Lower lobe of right lung (tissue), 2 donors: Measurements from ENCODE around the gene OR10G7. TPM values are rescaled to one million over a fixed set of nuclear protein-coding genes. Genes with fewer than 3 reads are reported as not detected.

Experiments
- ATAC-seq, 2 donors: fragments of 200-7000 bp; cut with Tn5 transposase; one replicate each; pipeline ENCODE4 v1.9.1; 2020 to 2022; ENCODE audit warnings: mild to moderate bottlenecking in 2 of 2, moderate library complexity in 2 of 2
- DNase-seq: peaks from one replicate; pipeline ENCODE4 v3.0.0-alpha.2; 2020
- H3K27ac ChIP-seq: fragments of 200-600 bp; one replicate; pipeline ENCODE4 v1.8.0; 2022
- H3K27me3 ChIP-seq: fragments of 200-600 bp; one replicate; pipeline ENCODE4 v1.8.0; 2022; ENCODE audit warnings: low read depth
- H3K36me3 ChIP-seq: fragments of 200-600 bp; one replicate; pipeline ENCODE4 v1.8.0; 2022; ENCODE audit warnings: mild to moderate bottlenecking
- H3K4me1 ChIP-seq: fragments of 200-600 bp; one replicate; pipeline ENCODE4 v1.8.0; 2022
- H3K4me3 ChIP-seq: fragments of 200-600 bp; one replicate; pipeline ENCODE4 v1.8.0; 2022; ENCODE audit warnings: mild to moderate bottlenecking
- H3K9me3 ChIP-seq: fragments of 200-600 bp; one replicate; pipeline ENCODE4 v1.8.0; 2022
- CTCF ChIP-seq: fragments of 200-600 bp; IDR thresholded peaks from one replicate; pipeline ENCODE4 v1.8.0; 2022; ENCODE audit warnings: antibody characterized with exemption, mild to moderate bottlenecking
- intact Hi-C: fragments of 100-400 bp; cut with DNase I; formaldehyde crosslinking; loops from one replicate; pipeline ENCODE4 v1.11.0; 2022
- long read RNA-seq: library from polyadenylated mRNA; unstranded; transcript quantifications from one replicate; pipeline ENCODE4 v2.0.0, GENCODE V29; 2021
- total RNA-seq: library from RNA; stranded (reverse); fragmentation: NEBNext Ultra II Directional; extraction: Animal tissue kit (Norgen Biotek cat#: 25700); gene quantifications from one replicate; pipeline ENCODE4 v1.2.1, GENCODE V29; 2021
- donor health status: DM: no; HTN: yes; CAD: no; lungs with severe emphysema.

Gene OR10G7, protein sequence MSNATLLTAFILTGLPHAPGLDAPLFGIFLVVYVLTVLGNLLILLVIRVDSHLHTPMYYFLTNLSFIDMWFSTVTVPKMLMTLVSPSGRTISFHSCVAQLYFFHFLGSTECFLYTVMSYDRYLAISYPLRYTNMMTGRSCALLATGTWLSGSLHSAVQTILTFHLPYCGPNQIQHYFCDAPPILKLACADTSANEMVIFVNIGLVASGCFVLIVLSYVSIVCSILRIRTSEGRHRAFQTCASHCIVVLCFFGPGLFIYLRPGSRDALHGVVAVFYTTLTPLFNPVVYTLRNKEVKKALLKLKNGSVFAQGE
- not detected for total RNA-seq
- long read RNA-seq: 0 reads

- no peak for TF ChIP-seq CTCF
- DNase-seq: no peak
- ATAC-seq: no peak
Measured at GRCh38 chr11:124041254-124041653, at the start of gene OR10G7. TSS of gene OR10G7 (minus strand) at chr11:124041325. CDS start at chr11:124039001, 2,324 bp downstream.

DNA sequence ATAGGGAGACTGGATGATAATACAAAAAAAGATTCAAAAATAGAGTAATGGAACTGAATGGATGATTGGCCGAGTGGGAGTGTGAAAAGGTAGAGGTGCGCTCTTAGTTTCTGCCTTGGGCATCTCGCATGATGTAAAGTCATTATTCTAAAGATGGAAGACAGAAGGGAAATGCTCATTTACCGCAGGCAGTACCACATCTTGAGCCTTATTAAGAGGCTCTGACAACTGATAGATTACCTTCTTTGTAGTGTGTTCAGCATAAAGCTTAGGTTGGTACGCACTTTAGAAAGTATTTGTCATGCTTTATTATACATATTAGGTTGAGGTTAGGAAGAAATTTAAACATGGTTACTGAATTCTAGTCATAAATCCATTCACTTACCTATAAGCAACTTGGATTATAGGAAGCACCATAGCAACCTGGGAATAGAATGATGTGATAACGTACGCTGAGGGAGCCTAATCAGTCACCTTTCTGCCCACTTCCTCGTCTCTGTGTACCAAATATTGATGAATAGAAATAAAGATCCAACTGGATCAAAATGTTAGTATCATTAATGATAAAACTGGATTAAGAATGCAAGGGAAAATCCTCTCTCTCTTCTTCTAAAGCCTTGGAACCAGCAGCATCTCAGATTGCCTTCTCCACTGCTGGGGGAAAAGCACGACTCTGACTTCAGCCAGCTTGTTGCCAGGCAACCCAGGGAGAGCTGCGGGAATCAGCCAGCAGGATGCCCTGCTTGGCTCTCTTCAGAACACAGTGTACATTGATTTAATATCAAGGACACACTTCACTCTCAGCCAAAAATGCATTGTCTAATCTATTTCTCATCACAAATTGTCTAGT is 45.1 kb upstream of the OR10G7 start:
- H3K4me3 ChIP-seq: no peak overlapping the region
- no peak overlapping the region for H3K27ac ChIP-seq
- H3K9me3 ChIP-seq: no peaks in the 10 kb centered on the region
- ATAC-seq (no peak), DNase-seq (no peak)
- H3K4me1 ChIP-seq: no peaks in the 10 kb centered on the region
- intact Hi-C loops: no loop called here
- no peak for TF ChIP-seq CTCF
- no peaks in the 10 kb centered on the region for H3K36me3 ChIP-seq
- no peaks in the 10 kb centered on the region for H3K27me3 ChIP-seq

More at GRCh38 chr11:124041254-124041653, at the start of gene OR10G7:
- H3K27ac ChIP-seq: no peak within 1 kb of the TSS
- no peaks in the 10 kb centered on the region for H3K36me3 ChIP-seq
- intact Hi-C loops: no loop called here
- no peaks in the 10 kb centered on the region for H3K4me1 ChIP-seq
- no peak within 1 kb of the TSS for H3K4me3 ChIP-seq
- no peaks in the 10 kb centered on the region for H3K9me3 ChIP-seq
- H3K27me3 ChIP-seq: no peaks in the 10 kb centered on the region

DNA sequence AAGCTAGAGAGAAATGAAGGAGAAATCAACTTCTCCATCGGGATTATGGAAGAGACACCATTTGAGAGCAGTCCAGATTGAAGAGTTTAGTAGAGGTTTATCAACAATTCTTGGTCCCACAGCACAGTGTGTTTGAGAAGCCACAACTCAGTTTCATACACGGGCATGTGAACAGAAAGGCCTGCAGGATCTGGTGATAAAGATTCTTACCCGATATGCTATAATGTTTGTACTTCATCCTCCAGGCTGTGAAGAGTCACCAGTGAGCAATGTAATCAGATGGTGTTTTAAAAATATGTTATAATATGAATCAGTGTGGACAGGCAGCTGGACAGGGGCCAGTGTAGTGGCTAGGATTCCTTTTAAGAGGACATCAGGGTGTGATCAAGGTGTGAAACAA is 44.5 kb upstream of the OR10G7 start:
- ATAC-seq (no peak), DNase-seq (no peak)
- Histone ChIP-seq H3K4me3 (no peak overlapping the region), H3K4me1 (no peaks in the 10 kb centered on the region), H3K36me3 (no peaks in the 10 kb centered on the region), H3K27me3 (no peaks in the 10 kb centered on the region), H3K27ac (no peak overlapping the region), H3K9me3 (no peaks in the 10 kb centered on the region)
- no peak for TF ChIP-seq CTCF
- intact Hi-C loops: no loop called here

DNA sequence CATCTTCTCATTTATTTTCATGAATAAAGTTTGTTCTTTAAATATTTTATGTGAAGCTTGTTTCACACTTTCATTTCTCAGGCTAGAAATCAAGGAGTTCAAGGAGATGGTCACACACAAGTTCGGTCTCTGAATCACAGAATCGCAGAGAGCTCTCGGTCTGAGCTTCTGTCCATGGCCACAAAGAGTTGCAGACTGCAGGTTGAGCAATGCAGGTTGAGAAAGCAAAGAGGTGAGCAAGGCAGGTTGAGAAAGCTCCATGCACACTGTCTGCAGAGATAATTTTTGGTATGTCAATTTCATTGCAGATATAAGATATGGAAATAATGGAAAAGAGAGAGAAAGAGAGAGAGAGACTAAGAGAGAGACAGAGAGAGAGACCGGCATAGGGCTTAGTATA is 41.2 kb upstream of the OR10G7 start:
- no peak overlapping the region for H3K4me3 ChIP-seq
- H3K4me1 ChIP-seq: no peaks in the 10 kb centered on the region
- intact Hi-C loops: no loop called here
- H3K9me3 ChIP-seq: no peaks in the 10 kb centered on the region
- no peaks in the 10 kb centered on the region for H3K27me3 ChIP-seq
- H3K27ac ChIP-seq: no peak overlapping the region
- TF ChIP-seq CTCF: no peak
- no peaks in the 10 kb centered on the region for H3K36me3 ChIP-seq
- DNase-seq (no peak), ATAC-seq (no peak)

- no peak overlapping the region for H3K27ac ChIP-seq
- no peak for TF ChIP-seq CTCF
- DNase-seq: no peak
- no peaks in the 10 kb centered on the region for H3K27me3 ChIP-seq
- no peaks in the 10 kb centered on the region for H3K4me1 ChIP-seq
- no peak overlapping the region for H3K4me3 ChIP-seq
- no peak for ATAC-seq
- H3K36me3 ChIP-seq: no peaks in the 10 kb centered on the region
- H3K9me3 ChIP-seq: no peaks in the 10 kb centered on the region
- intact Hi-C loops: no loop called here
Measured at GRCh38 chr11:124081483-124081882, 40.4 kb upstream of the OR10G7 start.
